ENCODE measurements around the gene AP1B1. TPM values are rescaled to one million over a fixed set of nuclear protein-coding genes. Genes with fewer than 3 reads are reported as not detected.
A peak's percentile ranks its signal among the peaks of the same experiment; 100 is the strongest.
"Not testable (repeated sequence)": the region's sequence is repeated elsewhere in the genome, so short reads cannot be mapped to it uniquely, and the experiment has no call there.

The AP1B1 gene
- total RNA-seq, 2 donors from 2014 or later, result 45.5 to 66.9 TPM

- H3K27me3 ChIP-seq, result no peaks in the 10 kb centered on the region
- no peaks in the 10 kb centered on the region for H3K4me1 ChIP-seq
- no peaks in the 10 kb centered on the region for H3K36me3 ChIP-seq (replicated peaks in 1 of 2; ENCODE audit: insufficient read depth in 1 of 2, low read depth in 2 of 2)
- no peak for ATAC-seq
- no peak overlapping the region for H3K27ac ChIP-seq
- no peak for DNase-seq
- WGBS, 2 donors, result 28 to 29% methylated on average over 5 of the region's 5 CpGs
- intact Hi-C loops (cut with DNase I), result no loop called here
- H3K9me3 ChIP-seq, result no peaks in the 10 kb centered on the region
- H3K4me3 ChIP-seq, result no peak overlapping the region
- TF ChIP-seq, protein P1, sequence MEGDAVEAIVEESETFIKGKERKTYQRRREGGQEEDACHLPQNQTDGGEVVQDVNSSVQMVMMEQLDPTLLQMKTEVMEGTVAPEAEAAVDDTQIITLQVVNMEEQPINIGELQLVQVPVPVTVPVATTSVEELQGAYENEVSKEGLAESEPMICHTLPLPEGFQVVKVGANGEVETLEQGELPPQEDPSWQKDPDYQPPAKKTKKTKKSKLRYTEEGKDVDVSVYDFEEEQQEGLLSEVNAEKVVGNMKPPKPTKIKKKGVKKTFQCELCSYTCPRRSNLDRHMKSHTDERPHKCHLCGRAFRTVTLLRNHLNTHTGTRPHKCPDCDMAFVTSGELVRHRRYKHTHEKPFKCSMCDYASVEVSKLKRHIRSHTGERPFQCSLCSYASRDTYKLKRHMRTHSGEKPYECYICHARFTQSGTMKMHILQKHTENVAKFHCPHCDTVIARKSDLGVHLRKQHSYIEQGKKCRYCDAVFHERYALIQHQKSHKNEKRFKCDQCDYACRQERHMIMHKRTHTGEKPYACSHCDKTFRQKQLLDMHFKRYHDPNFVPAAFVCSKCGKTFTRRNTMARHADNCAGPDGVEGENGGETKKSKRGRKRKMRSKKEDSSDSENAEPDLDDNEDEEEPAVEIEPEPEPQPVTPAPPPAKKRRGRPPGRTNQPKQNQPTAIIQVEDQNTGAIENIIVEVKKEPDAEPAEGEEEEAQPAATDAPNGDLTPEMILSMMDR (IDR thresholded peaks at IDR 0.05), result no peak
- no peak for TF ChIP-seq POLR2A (IDR thresholded peaks at IDR 0.05)
Observed at GRCh38 chr22:29431986-29432385, 43.6 kb upstream of the AP1B1 start.

DNA sequence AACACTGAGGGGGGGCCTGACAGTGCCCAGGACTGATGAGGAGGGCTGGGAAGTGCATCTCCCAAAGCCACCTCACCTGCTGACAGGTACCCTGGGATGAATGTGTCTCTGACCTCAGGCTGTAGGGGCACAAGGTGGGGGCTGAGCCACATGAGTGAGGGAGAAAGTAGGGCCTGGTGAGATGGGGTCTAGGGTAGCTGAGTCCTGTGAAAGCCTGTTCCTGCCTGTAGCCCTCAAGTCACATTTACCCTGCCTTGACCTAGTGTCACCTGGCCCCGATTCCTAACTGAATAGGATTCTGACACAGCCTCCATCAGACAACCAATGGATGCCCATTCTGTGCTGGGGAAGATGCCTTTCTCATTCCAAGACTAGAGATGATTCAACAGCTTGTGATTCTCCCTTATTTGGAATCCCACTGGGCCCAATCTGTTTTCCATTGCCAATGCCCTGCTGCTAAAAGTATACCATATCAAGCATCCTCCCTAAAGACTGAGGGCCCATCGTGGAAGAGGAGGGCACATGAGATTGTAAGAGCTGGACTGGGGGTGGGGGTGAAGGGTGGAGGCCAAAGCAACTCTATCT is 38.9 kb upstream of the AP1B1 start:
- intact Hi-C loops (cut with DNase I), result no loop called here
- Histone ChIP-seq H3K4me3 (no peak overlapping the region), H3K4me1 (no peaks in the 10 kb centered on the region), H3K27ac (no peak overlapping the region), H3K27me3 (no peaks in the 10 kb centered on the region), H3K9me3 (no peaks in the 10 kb centered on the region), H3K36me3 (replicated peaks in 1 of 2; ENCODE audit: insufficient read depth in 1 of 2, low read depth in 2 of 2) (no peaks in the 10 kb centered on the region)
- ATAC-seq (no peak), DNase-seq (no peak)
- WGBS, 2 donors, result 71% methylated on average over 2 of the region's 2 CpGs
- TF ChIP-seq, protein P1 (IDR thresholded peaks at IDR 0.05), result no peak
- TF ChIP-seq POLR2A (IDR thresholded peaks at IDR 0.05), result no peak

DNA sequence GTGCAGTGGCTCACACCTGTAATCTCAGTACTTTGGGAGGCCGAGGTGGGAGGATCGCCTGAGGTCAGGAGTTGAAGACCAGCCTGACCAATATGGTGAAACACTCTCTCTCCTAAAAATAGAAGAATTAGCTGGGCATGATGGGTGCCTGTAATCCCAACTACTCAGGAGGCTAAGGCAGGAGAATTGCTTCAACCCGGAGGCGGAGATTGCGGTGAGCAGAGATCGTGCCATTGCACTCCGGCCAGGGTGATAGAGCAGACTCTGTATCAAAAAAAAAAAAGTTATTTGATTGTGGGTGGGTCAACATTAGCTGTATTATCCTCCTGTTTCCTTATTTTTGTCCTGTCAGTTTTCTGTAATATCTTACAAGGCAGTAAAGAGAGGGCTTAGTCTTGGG is 38.1 kb upstream of the AP1B1 start:
- no peak for ATAC-seq
- WGBS, 2 donors, result 86 to 87% methylated on average over 7 of the region's 7 CpGs
- no peak overlapping the region for H3K4me3 ChIP-seq
- H3K4me1 ChIP-seq, result no peaks in the 10 kb centered on the region
- no peak for TF ChIP-seq POLR2A (IDR thresholded peaks at IDR 0.05)
- TF ChIP-seq, protein P1 (IDR thresholded peaks at IDR 0.05), result no peak
- DNase-seq, result no peak
- H3K36me3 ChIP-seq (replicated peaks in 1 of 2; ENCODE audit: insufficient read depth in 1 of 2, low read depth in 2 of 2), result no peaks in the 10 kb centered on the region
- intact Hi-C loops (cut with DNase I), result no loop called here
- H3K9me3 ChIP-seq, result no peaks in the 10 kb centered on the region
- no peak overlapping the region for H3K27ac ChIP-seq
- no peaks in the 10 kb centered on the region for H3K27me3 ChIP-seq

DNA sequence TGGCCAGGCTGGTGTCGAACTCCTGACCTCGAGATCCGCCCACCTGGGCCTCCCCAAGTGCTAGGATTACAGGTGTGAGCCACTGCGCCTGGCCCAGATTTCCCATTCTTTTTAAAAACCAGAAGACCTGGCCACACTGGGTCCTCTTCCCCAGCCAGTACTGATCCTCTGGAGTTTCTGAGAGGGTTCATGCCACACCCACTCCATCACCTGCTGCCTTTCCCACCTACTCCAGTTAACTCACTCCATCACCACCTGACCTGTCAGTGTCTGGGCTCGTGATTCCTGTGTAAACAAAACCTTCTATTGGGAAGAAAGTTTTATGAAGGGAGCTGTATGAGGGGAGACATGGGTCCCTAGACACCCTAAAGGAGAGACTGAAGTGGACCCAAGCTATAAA is 30.3 kb upstream of the AP1B1 start:
- H3K36me3 ChIP-seq (replicated peaks in 1 of 2; ENCODE audit: insufficient read depth in 1 of 2, low read depth in 2 of 2); H3K4me3 ChIP-seq; H3K27me3 ChIP-seq; H3K9me3 ChIP-seq; intact Hi-C loops (cut with DNase I): not testable (repeated sequence)
- H3K27ac ChIP-seq, result peak overlapping the region in 3 of 4 donors; percentile 25 to 62 (median 61)
- peaks cover 12% of the 10 kb centered on the region for H3K4me1 ChIP-seq
- 28 to 40% methylated on average over 5 of the region's 5 CpGs for WGBS, 2 donors
- ATAC-seq (peak; percentile 83), DNase-seq (peak; percentile 70 to 92 (median 88))

DNA sequence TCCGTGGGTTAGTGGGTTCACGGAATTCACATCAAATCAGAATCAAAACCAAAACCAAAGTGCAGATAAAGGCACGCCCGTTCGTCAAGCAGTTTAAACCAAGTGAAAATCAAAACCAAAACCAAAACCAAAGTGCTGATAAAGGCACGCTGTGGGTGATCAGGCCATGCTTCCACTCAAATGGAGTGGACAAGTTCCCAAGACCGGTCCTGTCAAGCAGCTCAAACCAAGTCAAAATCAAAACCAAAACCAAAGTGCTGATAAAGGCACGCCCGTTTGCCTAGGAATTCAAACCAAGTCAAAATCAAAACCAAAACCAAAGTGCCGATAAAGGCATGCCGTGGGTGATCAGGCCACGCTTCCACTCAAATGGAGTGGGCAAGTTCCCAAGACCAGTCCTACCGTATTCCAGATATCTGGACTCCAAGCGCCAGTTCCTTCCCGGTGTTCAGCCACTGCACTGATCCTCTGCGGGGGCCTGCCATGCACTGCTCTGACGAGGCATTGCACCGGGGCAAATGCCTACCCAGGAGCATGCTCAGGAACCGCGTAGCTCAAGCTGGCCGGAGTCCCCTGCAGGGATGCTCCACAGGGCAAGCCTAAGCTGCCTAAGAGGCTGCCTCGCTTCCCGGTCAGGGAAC is 26.7 kb upstream of the AP1B1 start:
- intact Hi-C loops (cut with DNase I); H3K36me3 ChIP-seq (replicated peaks in 1 of 2; ENCODE audit: insufficient read depth in 1 of 2, low read depth in 2 of 2); H3K27me3 ChIP-seq; H3K4me3 ChIP-seq; H3K9me3 ChIP-seq: not testable (repeated sequence)
- Histone ChIP-seq H3K27ac (peak overlapping the region; percentile 1 to 74 (median 36)), H3K4me1 (peaks cover 12% of the 10 kb centered on the region)
- peak; percentile 24 to 70 (median 48) for DNase-seq
- peak; percentile 15 for ATAC-seq
- WGBS, 2 donors, result 29 to 51% methylated on average over 18 to 23 of the region's 23 CpGs

- H3K4me3 ChIP-seq; H3K9me3 ChIP-seq; intact Hi-C loops (cut with DNase I); H3K36me3 ChIP-seq (replicated peaks in 1 of 2; ENCODE audit: insufficient read depth in 1 of 2, low read depth in 2 of 2); H3K4me1 ChIP-seq; H3K27me3 ChIP-seq; H3K27ac ChIP-seq: not testable (repeated sequence)
- 14% methylated on average over 1 to 4 of the region's 4 CpGs for WGBS, 2 donors
- peak; percentile 73 for ATAC-seq
- TF ChIP-seq, protein P1 (IDR thresholded peaks at IDR 0.05), result peak; percentile 11 to 51 (median 39)
- peak in 2 of 4 donors; percentile 16 to 27 for DNase-seq
Observed at GRCh38 chr22:29412772-29413171, 24.4 kb upstream of the AP1B1 start.

- H3K4me3 ChIP-seq; H3K9me3 ChIP-seq; ATAC-seq; H3K27ac ChIP-seq; DNase-seq; H3K36me3 ChIP-seq (replicated peaks in 1 of 2; ENCODE audit: insufficient read depth in 1 of 2, low read depth in 2 of 2); intact Hi-C loops (cut with DNase I); H3K4me1 ChIP-seq; H3K27me3 ChIP-seq: not testable (repeated sequence)
- WGBS, 2 donors, result 63 to 77% methylated on average over 4 of the region's 4 CpGs
Observed at GRCh38 chr22:29411569-29412211, 23.3 kb upstream of the AP1B1 start.

Measured in body of pancreas (tissue), 4 donors.